GM18499 (cell line): ENCODE data around the gene RPP21.

ENCODE experiments used
- ATAC-seq: cut with Tn5 transposase; IDR thresholded peaks from one replicate; pipeline ENCODE4 v1.9.1; 2021; ENCODE audit warnings: moderate number of reproducible peaks; ENCODE audit not compliant: insufficient read depth, unreplicated experiment

RPP21 gene

GRCh38 chr6:30344868-30345671 is at the start of gene RPP21:
Gene RPP21, plus strand, starts transcription at chr6:30345156. Its CDS starts 16 bp downstream, at chr6:30345172.
- ATAC-seq = no peak

GRCh38 chr6:30295837-30296236 is 49.1 kb upstream of the RPP21 start:
- no peak for ATAC-seq

GRCh38 chr6:30304002-30304401 is 41.0 kb upstream of the RPP21 start:
- ATAC-seq = no peak

- no peak for ATAC-seq
Observed at GRCh38 chr6:30311101-30311500, 33.9 kb upstream of the RPP21 start.

- no peak for ATAC-seq
Observed at GRCh38 chr6:30311671-30312070, 33.3 kb upstream of the RPP21 start.

- ATAC-seq = no peak
Observed at GRCh38 chr6:30312266-30312665, 32.7 kb upstream of the RPP21 start.

- no peak for ATAC-seq
Observed at GRCh38 chr6:30312676-30313321, 32.2 kb upstream of the RPP21 start.

GRCh38 chr6:30315156-30315555 is 29.8 kb upstream of the RPP21 start:
- ATAC-seq = no peak

- no peak for ATAC-seq
Observed at GRCh38 chr6:30317913-30318589, 26.9 kb upstream of the RPP21 start.

GRCh38 chr6:30319146-30319835 is 25.7 kb upstream of the RPP21 start:
- ATAC-seq = no peak

GRCh38 chr6:30321692-30322388 is 23.1 kb upstream of the RPP21 start:
- no peak for ATAC-seq

GRCh38 chr6:30322527-30323501 is 22.1 kb upstream of the RPP21 start:
- ATAC-seq = no peak

GRCh38 chr6:30323806-30324205 is 21.1 kb upstream of the RPP21 start:
- ATAC-seq = no peak

- ATAC-seq = no peak
Observed at GRCh38 chr6:30325150-30325872, 19.6 kb upstream of the RPP21 start.

- no peak for ATAC-seq
Observed at GRCh38 chr6:30325873-30326525, 19.0 kb upstream of the RPP21 start.

GRCh38 chr6:30326526-30327231 is 18.3 kb upstream of the RPP21 start, which contains the start of gene TRIM39:
Gene TRIM39, plus strand, starts transcription at chr6:30326927. Its CDS starts 2,391 bp downstream, at chr6:30329318.
- ATAC-seq = no peak

GRCh38 chr6:30327232-30327746 is 17.7 kb upstream of the RPP21 start:
- no peak for ATAC-seq
